Body of pancreas (tissue), 4 donors: ENCODE data around the gene KLRB1. TPM values are rescaled to one million over a fixed set of nuclear protein-coding genes. Genes with fewer than 3 reads are reported as not detected.

ENCODE experiments used
- ATAC-seq: fragments of 150-250 bp; one replicate; pipeline ENCODE4 v1.9.1; 2016
- DNase-seq, 4 donors: peaks; one replicate each; pipeline ENCODE4 v3.0.0-alpha.2; 2019
- H3K27ac ChIP-seq, 4 donors: fragments of 200-600 bp; sonication (generic); 1 replicate in 3 of 4; 2 replicates in 1 of 4; pipeline versions ENCODE4 v1.5.1 to v1.6.1; 2016 to 2019; ENCODE audit warnings: mild to moderate bottlenecking in 1 of 4, mixed read lengths in 1 of 4, moderate library complexity in 1 of 4
- H3K27me3 ChIP-seq, 2 donors: fragments of 200-600 bp; sonication (generic); one replicate each; pipeline ENCODE4 v1.6.0; 2016; ENCODE audit warnings: mild to moderate bottlenecking in 1 of 2
- H3K36me3 ChIP-seq, 2 donors: fragments of 200-600 bp; sonication (generic); replicated peaks in 1 of 2; 2 replicates each; pipeline ENCODE4 v1.5.1; 2016; ENCODE audit warnings: low read depth in 2 of 2; ENCODE audit not compliant: insufficient read depth in 1 of 2
- H3K4me1 ChIP-seq: fragments of 200-600 bp; sonication (generic); one replicate; pipeline ENCODE4 v1.6.0; 2016
- H3K4me3 ChIP-seq, 2 donors: fragments of 200-600 bp; sonication (generic); 1 replicate in 1 of 2; 2 replicates in 1 of 2; pipeline ENCODE4 v1.5.1; 2016 to 2019
- H3K9me3 ChIP-seq, 3 donors: fragments of 200-600 bp; sonication (generic); 1 replicate in 2 of 3; 2 replicates in 1 of 3; pipeline ENCODE4 v1.5.1; 2016
- POLR2A ChIP-seq, 3 donors: fragments of 450-650 bp; IDR thresholded peaks; one replicate each; pipeline ENCODE4 v1.6.1; 2016; ENCODE audit warnings: antibody characterized with exemption in 3 of 3, mild to moderate bottlenecking in 2 of 3
- WGBS, 2 donors: methylation state at CpG; one replicate each; pipeline ENCODE4 v1.1.5; 2017; 5-methylcytosine and 5-hydroxymethylcytosine counted together
- intact Hi-C: fragments of 100-400 bp; cut with DNase I; formaldehyde crosslinking; loops from one replicate; pipeline ENCODE4 v1.15.1; 2023
- total RNA-seq, 2 donors: library from RNA; depleted of rRNA; stranded (reverse); fragments of >200 nt; gene quantifications; one replicate each; pipeline ENCODE4 v1.1.0, GENCODE V29; 2016
- TF ChIP-seq, protein P1 (sequence below), 7 experiments: fragments of 450-650 bp in 4 of 7; fragments of 200-600 bp in 3 of 7; sonication (generic) in 3 of 7; IDR thresholded peaks; one replicate each; pipeline ENCODE4 v1.5.1; 2016 to 2019; ENCODE audit warnings: antibody characterized with exemption in 7 of 7

KLRB1 gene
- total RNA-seq, 2 donors from 2014 or later: 0.26 TPM; not detected in 1

DNA sequence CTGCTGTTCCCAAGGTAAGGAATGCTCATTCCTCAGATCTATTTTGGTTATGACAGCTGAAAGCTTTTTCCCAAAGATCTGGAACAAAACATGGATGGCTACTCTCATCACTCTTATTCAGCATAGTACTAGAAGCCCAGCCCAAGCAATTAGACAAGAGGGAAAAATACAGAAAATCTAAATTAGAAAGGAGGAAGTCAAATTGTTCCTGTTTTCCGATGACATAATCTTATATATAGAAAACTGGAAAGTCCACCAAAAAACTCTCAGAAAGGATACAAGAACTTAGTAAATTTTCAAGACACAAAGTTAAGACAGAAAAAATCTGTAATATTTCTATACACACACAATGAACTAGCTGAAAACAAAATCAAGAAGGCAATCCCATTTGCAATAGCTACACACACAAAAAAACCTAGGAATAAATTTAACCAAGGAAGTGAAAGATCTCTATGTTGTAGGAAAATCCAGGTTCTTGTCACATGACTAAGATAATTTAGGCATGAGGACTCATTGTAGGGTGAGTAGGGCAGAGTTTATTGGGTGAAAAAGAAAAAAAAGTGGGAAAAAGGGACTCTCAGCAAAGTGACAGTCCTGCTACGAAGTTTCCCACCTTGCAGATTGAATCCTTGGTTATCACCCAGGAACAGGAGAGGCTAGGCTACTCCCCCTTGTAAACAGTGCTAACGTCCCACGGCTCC lies 28.6 kb upstream of the KLRB1 start:
- ATAC-seq (no peak), DNase-seq (no peak)
- no peaks in the 10 kb centered on the region for H3K9me3 ChIP-seq
- intact Hi-C loops: loop anchor here (10.0 kb wide), 1 partner anchor 69 kb away; no protein-coding TSS in a partner anchor
- no peaks in the 10 kb centered on the region for H3K36me3 ChIP-seq
- H3K4me1 ChIP-seq: no peaks in the 10 kb centered on the region
- TF ChIP-seq, protein P1, sequence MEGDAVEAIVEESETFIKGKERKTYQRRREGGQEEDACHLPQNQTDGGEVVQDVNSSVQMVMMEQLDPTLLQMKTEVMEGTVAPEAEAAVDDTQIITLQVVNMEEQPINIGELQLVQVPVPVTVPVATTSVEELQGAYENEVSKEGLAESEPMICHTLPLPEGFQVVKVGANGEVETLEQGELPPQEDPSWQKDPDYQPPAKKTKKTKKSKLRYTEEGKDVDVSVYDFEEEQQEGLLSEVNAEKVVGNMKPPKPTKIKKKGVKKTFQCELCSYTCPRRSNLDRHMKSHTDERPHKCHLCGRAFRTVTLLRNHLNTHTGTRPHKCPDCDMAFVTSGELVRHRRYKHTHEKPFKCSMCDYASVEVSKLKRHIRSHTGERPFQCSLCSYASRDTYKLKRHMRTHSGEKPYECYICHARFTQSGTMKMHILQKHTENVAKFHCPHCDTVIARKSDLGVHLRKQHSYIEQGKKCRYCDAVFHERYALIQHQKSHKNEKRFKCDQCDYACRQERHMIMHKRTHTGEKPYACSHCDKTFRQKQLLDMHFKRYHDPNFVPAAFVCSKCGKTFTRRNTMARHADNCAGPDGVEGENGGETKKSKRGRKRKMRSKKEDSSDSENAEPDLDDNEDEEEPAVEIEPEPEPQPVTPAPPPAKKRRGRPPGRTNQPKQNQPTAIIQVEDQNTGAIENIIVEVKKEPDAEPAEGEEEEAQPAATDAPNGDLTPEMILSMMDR (IDR thresholded peaks at IDR 0.05): no peak
- TF ChIP-seq POLR2A (IDR thresholded peaks at IDR 0.05): no peak
- H3K27me3 ChIP-seq: no peaks in the 10 kb centered on the region
- no peak overlapping the region for H3K4me3 ChIP-seq
- 77 to 85% methylated on average over 4 of the region's 4 CpGs for WGBS, 2 donors
- no peak overlapping the region for H3K27ac ChIP-seq

DNA sequence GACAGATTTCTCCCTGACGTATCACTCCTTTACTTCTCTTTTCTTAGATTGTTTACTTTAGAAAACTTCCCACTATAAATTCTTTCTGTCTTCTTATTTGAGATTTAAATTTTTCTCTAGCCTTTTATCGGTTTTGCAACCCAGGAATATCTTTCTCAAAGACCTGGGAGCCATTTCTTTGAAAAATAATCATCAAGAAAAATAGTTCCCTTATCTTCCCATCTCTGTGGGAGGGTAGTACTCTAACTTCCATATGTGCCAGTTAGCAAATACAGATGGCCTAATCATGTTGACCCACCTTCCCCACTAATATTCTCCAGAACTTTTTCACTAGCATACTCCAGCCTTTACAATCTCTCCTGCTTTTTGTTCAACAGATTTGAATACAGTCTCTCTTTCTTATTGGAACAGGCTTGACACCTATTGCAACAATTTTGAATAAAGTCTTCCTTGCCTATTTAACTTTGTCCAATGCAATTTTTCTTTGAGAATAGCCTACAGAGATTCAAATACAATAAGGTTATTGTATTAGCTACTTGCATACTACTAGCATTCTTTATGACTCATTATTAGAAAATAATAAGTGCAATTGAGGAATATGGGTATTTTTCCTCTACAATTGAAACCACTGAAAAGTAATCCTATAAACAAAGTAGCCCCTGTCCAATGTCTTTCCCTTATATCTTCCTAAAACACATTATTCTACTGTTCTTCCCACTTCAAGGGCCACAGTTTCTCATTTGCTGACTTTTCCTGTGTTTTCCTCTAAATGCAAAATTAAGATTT lies 27.4 kb upstream of the KLRB1 start:
- Histone ChIP-seq H3K4me1 (no peaks in the 10 kb centered on the region), H3K36me3 (no peaks in the 10 kb centered on the region), H3K27ac (no peak overlapping the region), H3K9me3 (no peaks in the 10 kb centered on the region), H3K4me3 (no peak overlapping the region), H3K27me3 (no peaks in the 10 kb centered on the region)
- ATAC-seq (no peak), DNase-seq (no peak)
- intact Hi-C loops: loop anchor here (10.0 kb wide), 1 partner anchor 70 kb away; no protein-coding TSS in a partner anchor
- TF ChIP-seq, protein P1 (IDR thresholded peaks at IDR 0.05): no peak
- TF ChIP-seq POLR2A (IDR thresholded peaks at IDR 0.05): no peak
- WGBS, 2 donors: 50 to 78% methylated on average over 2 of the region's 2 CpGs

DNA sequence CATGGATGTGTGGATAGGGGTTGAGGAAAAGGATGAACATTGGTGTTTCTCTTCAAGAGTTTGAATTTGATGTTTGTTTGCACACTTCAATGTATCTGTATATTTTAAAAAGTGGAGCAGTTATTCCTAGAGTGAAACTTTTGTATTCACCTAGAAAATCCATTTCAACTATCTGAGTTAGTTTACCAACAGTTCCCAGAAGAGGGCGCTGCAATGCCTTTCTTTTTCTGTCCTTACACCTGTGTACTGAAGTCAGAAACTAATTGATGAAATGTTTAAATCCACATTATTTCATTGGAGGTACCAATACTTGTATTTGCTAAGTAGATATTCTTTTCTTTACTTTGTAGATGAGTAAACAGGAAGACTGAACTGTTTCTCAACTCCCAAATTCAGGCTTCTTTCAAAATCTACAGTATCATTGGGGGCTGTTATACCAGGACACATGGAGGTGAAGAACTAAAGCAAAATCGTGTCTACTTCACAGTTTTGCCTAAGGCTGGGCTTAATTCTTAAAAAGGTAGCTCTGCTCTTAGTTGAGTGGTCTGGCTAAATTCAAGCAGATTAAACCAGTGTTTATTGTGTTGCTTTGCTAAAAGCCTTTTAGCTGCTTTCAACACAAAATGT lies 26.6 kb upstream of the KLRB1 start:
- WGBS, 2 donors: 16 to 17% methylated on average over 2 of the region's 2 CpGs

DNA sequence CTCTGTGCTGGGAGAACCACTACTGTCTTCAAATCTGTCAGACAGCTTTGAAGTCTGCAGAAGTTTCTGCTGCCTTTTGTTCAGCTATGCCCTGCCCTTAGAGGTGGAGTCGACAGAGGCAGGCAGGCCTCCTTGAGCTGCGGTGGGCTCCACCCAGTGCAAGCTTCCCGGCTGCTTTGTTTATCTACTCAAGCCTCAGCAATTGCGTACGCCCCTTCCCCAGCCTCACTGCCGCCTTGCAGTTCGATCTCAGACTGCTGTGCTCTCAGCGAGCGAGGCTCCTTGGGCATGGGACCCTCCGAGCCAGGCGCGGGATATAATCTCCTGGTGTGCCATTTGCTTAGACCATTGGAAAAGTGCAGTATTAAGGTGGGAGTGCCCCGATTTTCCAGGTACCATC lies 25.1 kb upstream of the KLRB1 start:
- TF ChIP-seq, protein P1 (IDR thresholded peaks at IDR 0.05): no peak
- TF ChIP-seq POLR2A (IDR thresholded peaks at IDR 0.05): no peak
- no peak for ATAC-seq
- Histone ChIP-seq H3K9me3 (no peaks in the 10 kb centered on the region), H3K4me3 (no peak overlapping the region), H3K27me3 (no peaks in the 10 kb centered on the region), H3K36me3 (no peaks in the 10 kb centered on the region), H3K27ac (no peak overlapping the region), H3K4me1 (no peaks in the 10 kb centered on the region)
- 83 to 91% methylated on average over 5 to 13 of the region's 13 CpGs for whole genome bisulfite sequencing, 2 donors
- intact Hi-C loops: loop anchor here (10.0 kb wide), 1 partner anchor 72 kb away; no protein-coding TSS in a partner anchor
- DNase-seq: no peak

More for the DNA sequence above, 26.6 kb upstream of the KLRB1 start:
- DNase-seq: peak; percentile 53 to 73 (median 66)
- Histone ChIP-seq H3K4me3 (no peak overlapping the region), H3K36me3 (no peaks in the 10 kb centered on the region), H3K27me3 (no peaks in the 10 kb centered on the region), H3K27ac (no peak overlapping the region), H3K9me3 (no peaks in the 10 kb centered on the region), H3K4me1 (no peaks in the 10 kb centered on the region)
- intact Hi-C loops: loop anchor here (10.0 kb wide), 1 partner anchor 71 kb away; no protein-coding TSS in a partner anchor
- TF ChIP-seq, protein P1 (IDR thresholded peaks at IDR 0.05): peak; percentile 13 to 70 (median 62)
- TF ChIP-seq POLR2A (IDR thresholded peaks at IDR 0.05): no peak
- ATAC-seq: peak; percentile 58
